Measurements from ENCODE around the gene OSBPL7.

GRCh38 chr17:47808036-47808829, 13.4 kb downstream of the OSBPL7 start:
- TF ChIP-seq EZH2 (IDR thresholded peaks at IDR 0.05; ENCODE audit: borderline replicate concordance, insufficient read depth, low read depth, low read length, poor library complexity, severe bottlenecking) (no peak), CTCF (IDR thresholded peaks at IDR 0.05) (no peak)
